ENCODE measurements around the gene IL3.

The IL3 gene

DNA sequence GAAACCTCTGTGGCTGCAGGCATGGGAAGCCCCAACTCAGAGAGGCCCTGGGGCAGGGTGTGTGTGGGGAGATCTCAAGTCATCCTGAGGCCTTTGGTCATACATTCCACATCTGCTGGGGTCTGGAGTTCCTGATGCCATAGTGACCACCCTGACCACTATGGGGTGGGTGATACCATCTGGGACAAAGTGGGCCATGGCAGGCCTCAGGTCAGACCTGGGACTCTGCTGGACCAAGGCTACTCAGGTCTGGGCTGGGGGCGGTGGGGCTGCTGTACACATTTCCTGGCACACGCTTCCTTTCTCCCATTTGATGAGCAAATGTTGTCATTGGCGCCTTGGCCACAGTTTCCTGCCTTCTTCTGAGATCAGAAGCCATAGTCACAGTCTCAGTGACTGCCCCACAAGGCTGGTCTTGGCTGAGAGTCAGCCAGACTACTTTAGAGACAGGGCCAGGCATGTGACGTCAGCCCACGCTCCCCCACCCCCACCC lies 33.9 kb upstream of the IL3 start:
- DNase-seq = no peak

DNA sequence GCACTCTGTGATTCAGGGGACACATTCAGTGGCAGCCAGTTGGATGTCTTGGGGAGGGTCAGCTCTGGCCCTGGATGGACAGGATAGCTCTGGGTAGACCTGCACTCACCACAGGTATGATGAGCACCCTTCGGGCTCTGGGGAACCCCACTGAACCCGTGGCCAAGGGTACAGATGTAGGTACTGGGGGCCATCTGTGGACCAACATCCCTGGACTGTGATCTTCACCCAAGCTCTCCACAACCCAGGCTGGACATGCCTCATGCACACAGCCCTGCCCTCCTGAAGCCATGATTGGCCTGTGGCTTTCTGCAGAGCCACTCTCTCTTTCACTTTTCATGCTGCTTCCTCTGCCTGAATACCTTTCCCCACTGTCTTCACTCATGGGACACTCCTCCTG lies 33.4 kb upstream of the IL3 start:
- no peak for DNase-seq

DNA sequence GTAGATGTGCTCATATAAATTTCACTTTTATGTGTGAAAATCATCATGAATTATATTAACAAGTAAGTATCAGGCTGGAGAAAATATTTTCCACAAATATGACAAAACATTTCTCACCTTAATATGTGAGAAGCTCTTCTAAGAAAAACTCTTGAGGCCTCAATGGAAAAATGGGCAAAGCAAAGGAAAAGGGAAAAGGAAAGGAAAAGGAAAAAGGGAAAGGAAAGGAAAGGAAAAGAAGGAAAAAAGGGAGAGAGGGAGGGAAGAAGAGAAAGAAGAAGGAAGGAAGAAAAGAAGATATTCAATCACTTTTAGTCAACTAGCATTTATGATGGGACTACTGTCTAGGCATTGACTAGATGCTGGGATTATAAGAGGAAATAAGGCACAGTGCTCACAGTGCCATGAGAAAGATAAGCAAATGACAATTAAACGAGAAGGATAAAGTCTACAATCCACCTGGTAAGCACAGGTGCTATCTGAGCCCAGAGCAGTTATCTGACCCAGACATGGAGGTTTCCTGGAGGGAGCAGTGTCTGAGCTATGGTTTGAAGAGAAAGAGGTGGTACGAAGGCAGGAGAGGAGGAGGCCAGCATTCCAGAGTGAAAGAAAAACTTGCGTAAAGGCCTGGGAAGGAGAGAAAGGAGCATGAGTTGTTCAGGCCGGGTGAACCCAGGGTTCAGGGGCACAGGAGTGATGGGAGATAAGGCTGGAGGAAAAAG lies 30.7 kb upstream of the IL3 start:
- no peak for DNase-seq

DNA sequence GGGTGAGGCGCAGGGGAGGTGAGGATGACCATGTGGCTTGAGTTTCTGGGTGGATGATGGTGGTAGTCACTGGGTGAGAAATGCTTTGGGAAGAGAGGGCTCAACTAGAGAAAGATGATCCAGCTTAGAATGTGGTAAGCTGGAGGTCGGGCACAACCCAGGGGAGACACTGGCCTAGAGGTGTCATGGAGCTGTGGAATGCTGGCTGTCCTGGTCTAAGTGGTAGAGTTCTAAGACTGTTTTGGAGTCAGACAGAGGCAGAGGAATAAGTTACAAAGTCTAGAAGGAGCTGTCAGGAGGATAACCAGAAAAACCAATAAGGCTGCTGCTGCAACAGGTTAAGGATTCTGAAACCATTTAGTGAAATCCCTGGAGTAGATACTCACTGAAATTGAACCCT lies 29.8 kb upstream of the IL3 start:
- DNase-seq = no peak

DNA sequence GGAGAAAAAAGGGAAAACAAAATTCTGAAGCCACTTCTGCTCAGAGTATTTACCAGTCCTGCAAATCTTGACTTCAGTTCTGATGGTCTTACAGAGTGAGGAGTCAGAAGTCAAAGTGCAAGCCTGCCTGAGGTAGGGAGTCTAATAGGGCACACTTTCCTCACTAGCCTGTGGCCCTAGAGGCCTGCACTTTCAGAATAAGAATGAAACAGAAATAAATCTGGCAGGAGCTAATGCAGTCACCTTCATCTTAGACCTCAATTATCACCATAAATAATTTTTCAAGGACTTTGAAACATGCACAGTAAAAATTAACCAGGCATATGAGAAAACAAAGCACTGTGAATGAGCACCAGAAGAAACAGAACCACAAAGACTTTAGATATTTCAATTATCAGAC lies 28.3 kb upstream of the IL3 start:
- no peak for DNase-seq

DNA sequence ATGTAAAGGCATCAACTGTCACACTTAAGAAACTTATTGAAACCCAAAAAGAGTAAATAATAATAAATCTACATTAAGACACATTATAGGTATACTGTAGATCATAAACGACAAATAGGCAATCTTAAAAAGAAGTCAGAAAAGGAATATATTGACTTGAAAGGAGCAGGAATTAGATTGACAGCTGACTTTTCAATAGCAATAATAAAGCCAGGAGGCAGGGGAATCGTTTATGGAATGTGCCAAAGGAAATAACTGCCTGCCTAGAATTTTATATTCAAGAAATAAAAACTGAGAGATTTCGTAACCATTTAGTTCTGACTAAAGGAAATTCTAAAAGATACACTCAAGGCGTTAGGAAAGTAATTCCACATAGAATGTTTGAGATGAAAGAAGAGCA lies 27.3 kb upstream of the IL3 start:
- no peak for DNase-seq

DNA sequence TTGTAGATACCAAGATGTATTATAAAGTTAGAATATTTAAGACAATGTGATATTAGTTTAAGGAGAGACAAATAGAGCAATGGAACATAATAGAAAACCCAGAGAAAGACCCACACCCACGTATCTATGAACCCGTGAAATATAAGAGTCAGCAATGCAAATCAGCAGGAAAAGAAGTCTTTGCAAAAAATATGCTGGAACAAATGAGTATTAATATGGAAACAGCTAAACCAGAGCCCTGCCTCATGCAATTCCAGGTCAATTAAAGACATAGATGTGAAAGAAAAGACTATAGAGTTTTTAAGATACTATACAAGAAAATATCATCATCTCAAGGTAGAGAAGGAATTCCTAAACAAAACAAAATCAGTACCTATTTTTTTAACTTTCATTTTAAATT lies 23.1 kb upstream of the IL3 start:
- DNase-seq = no peak

DNA sequence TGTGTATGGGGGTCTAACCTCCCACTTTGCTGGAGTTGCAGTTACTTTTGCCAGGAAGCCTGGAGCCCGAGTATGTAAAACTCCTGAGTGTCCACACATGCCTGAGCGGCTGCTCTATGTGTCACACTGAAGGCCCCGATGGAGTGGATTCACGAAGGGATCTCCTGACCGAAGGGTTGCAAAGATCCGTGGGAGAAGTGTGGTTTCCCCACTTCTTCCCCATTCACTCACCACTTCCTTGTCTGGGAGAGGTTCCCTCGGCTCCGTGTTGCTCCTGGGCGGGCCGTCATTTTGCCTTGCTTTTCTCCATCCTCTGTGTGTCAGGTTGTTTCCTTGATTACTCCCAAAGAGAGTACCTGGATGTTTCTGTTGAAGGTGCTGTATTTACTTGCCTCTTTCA lies 16.2 kb upstream of the IL3 start:
- no peak for DNase-seq

DNA sequence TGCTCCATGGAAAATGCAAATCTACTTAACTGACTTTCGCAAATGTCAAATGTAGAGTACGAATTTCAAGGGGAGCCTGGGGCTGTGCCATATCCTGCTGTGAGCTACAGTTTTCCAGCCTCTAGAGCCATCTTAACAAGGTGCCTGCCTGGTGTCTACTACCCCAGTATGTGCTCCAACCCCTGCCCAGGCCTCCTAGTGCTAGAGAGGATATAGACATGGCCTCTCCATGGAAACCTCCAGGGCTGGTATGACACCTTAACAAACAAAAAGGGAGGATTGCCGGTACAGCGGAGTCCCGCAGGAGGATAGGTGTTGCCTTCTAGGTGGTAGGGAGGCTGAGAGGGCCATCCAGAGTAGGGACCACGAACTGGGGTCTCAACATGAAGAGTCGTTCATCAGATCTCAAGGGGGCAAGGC lies 13.6 kb upstream of the IL3 start:
- no peak for DNase-seq

DNA sequence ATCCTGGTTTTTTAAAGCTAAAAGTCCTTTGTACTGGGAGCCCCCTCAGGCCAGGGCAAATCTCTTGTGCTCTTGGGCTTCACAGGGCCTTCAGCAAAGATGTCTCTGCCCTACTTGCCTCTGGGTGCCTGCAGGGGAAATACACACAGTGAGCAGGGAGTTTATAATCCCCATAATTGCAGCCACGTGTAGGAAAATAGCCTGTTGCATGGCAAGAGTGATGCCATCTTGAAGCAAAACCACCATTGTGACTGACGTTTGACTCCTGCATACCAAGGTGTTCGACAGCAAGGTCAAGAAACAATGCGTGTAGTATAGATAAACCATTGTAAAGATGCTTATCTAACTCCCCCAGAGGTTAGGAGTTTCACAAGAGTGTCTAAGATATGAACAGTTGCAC lies 11.4 kb upstream of the IL3 start:
- DNase-seq = no peak

DNA sequence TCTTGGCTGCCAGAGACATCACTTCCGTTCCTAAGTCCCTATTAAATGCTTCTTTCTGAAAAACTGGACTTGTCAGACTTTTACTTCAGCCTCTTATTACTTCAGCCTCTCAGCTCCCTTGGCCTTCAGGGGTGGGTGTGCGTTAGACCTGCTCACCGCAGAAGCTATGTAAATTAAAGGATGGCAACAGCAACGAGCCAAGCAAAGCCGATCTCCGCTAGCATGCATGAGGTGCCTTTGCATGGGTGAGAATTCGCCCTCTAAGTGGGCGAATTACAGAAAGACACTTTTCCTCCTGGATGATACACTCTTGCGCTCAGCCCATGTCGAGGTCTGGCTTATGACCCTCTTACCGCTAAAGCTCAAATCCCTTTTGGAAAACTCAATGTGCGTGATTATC lies 10.9 kb upstream of the IL3 start:
- DNase-seq = no peak

DNA sequence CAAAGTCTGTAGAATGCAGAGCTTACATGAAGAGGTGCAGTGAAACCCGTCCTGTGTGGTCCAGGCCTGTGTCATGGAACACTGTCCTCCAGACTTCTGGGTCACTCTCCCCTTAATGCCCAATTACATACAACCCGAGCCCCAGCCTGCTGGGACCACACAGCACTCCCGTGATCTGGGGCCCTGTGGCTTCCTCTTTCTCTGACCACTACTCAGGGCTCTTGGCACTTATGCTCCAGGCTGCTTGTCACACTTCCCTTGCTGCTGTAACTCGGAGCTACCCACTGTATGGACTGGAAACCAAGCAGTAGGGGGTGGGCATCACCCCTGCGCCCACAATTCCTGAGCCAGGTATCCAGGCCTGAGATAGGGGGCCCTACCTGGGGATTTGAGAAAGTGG lies 10.3 kb upstream of the IL3 start:
- DNase-seq = no peak

DNA sequence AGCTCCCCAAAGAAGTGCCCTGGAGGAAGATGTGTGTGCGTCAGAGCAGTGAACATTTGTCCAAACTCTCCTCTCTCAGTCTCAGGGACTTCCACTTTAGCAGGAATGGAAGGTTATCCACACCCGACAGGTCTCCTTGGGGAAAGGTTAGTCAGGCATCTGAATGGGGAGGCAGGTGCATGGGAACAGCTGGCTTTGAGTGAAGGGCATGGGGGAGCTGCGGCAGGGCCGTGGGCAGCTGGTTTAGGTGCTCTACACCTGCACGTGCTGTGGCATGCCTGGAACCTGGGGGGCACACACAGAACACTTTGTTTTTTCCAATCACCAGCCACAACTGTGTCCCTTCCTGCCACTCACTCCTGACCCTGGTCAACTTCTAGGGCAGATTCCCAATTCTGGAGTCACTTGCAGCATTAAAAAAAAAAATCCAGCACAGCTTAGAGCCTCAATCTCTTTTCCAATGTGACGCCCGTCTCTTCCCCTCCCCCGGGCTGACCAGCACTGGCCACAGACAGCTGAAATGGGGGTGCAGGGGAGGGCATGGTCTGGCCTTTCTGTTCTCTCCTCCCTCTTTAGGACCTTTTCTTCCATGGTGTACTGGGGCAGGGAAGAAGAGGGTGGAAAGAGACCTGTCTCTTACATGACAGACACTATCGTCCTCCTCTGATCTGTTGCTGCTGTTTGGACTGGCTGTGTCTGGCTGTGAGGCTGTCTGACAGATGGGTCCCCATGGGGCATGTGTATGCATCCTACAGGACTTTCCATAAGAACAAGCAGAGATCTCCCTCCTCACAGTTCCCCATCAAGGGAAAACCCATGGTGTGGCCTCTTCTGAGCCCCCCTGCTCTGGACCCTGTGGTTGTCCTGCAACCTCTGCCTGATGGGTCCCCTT lies 9.5 kb upstream of the IL3 start:
- no peak for DNase-seq

DNA sequence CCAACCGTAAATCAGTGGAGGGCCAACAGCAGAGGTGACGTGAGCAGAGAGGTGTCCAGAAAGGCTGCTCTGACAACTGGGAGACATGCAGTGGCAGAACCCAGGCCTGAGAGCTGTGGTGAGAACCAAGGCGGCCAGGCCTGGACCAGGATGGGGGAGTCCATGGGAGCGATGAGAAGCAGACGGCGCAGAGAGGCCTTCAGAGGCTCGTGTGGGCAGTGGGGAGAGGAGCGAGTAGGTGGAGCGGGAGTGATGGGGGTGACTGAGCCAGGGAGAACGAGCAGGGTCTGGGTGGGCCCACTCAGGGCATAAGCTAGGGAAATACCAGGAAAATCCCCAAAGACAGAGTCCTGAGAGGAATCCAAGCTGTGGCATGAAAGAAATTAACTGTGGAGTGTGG lies 7.9 kb upstream of the IL3 start:
- no peak for DNase-seq

DNA sequence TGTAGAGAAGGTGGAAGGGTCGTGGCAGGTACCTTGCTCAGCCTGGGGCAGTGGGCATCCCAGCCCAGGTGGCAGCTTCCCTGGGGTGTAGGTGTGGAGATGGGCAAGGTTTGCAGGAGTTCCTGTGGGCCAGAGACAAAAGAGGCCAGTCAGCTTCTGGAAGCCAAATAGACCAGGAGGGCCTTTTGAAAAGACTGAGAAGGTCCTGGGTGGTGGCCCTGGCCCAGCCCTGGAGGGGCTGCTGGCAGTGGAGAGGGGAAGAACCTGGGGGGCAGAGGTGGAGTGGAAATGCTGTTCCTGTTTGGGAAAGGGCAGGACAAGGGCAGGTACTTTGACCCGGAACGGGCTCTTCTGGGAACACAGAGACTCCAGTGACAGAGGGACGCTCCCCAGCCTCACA lies 7.0 kb upstream of the IL3 start:
- no peak for DNase-seq

DNA sequence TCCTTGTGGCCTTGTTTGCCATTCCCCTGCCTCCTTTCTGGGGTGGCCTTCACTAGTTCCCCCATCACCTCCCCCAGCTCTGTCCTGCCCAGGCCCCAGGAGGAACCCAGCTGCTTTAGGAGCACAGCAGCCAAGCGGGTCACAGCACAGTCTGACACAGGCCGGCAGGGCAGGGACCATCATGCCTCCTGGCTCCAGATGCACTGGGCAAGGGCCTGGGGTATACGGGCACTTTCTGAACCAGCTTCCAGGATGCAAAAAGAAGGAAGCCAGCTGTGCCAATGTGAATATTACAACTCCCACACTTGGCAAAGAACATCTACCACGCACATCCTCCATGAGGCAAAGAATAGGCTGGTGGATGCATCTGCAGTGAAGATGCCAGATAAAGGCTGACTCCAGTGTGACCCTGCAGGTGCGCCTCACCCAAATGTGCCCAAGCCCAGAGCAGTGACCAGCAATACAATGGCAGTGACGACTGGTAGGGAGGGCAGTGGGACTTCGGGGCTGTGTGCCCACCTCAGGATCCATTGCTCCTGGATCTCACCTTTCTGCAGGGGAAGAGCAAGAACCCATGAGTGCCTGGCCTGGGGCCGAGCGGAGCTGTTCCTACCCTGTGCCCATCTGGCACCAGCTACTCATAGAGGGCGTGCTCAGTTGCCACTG lies 6.3 kb upstream of the IL3 start:
- DNase-seq = no peak

DNA sequence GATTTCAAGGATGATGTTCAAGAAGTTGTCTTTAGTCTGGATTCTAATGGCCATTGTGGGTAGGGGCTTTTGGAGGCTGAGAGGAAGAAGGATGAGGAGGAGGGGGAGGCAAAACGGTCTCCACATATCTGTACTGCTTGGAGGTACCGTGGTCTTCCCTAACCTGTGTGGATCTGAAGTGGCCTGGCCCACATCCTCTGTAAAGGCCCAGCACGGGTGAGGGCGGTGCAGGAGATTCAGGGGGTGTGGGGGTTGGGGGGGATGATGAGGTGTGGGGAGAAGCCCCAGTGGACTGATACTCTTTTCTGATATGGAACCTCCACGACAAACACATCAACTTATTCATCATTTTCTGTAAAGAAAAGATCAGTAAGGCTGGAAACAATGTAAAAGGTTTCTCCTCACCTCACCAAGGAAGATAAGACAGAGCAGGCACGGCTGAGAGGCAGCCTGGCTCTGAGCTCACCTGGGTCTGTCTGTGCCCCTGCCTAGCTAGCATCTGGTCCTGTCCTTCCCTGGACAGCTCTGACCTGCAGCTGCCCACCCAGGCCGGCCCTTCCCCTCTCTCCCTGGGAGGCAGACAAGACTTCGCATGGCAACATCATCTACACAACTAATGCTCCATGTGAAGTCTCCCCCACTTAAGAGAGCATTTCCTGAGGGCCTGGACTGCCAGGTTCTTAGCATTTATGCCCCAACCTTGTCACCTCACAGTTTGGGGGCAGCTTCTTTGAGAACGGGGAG lies 5.6 kb upstream of the IL3 start:
- DNase-seq = no peak

DNA sequence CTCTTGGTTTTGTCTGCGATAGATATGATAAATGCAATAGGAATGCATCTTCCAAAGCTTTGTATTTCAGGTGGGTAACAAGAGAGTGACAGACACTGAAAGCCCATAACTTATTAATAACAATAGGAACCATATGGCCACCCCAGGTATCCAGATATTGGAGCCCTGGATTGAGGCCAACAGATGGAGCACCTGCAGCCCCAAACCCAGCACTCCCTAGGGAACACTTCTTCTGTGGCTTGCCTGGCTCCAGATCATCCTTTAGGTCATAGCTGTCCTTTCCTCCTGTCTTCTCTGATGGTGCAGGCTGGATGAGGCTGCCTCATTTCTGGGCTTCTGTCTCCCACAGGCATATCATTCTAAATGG lies 5.0 kb upstream of the IL3 start:
- peak; percentile 11 for DNase-seq

DNA sequence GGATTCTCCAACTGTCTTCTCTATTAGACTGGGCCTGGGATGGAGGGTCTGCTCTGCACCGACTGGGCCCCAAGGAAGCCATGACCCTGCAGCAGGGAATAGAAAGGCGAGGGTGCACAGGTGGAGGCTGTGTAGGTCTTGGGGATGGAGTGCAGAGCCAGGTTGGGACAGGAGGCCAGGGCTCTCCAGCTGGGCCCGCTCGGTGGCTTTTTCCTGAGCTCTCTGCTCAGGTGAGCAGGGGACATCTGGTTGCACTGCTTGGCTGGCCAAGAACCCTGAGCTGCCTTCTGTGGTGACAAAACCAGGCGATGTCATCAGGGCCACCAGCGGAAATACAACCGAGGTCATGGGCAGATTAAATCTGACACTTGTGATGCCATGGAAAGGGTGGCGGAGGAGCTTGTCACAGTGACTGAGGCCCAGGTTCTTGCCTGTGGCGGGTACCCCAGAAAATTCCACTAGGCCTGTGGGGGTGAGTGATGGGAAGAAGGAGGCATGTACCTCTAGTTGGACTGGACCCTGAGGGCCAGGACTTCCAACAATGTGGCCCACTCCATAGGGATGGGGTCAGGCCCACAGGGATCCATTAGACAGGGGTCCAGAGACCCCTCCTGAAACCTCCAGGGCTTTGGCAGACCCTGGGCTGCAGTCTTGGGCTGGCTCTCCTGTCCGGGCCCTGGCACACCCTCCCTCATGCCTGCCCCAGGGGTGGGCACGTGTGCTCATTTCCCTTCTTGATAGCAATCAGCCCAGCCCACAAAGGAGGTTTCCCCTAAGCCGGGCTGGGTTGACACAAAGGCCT lies 4.4 kb upstream of the IL3 start:
- no peak for DNase-seq

DNA sequence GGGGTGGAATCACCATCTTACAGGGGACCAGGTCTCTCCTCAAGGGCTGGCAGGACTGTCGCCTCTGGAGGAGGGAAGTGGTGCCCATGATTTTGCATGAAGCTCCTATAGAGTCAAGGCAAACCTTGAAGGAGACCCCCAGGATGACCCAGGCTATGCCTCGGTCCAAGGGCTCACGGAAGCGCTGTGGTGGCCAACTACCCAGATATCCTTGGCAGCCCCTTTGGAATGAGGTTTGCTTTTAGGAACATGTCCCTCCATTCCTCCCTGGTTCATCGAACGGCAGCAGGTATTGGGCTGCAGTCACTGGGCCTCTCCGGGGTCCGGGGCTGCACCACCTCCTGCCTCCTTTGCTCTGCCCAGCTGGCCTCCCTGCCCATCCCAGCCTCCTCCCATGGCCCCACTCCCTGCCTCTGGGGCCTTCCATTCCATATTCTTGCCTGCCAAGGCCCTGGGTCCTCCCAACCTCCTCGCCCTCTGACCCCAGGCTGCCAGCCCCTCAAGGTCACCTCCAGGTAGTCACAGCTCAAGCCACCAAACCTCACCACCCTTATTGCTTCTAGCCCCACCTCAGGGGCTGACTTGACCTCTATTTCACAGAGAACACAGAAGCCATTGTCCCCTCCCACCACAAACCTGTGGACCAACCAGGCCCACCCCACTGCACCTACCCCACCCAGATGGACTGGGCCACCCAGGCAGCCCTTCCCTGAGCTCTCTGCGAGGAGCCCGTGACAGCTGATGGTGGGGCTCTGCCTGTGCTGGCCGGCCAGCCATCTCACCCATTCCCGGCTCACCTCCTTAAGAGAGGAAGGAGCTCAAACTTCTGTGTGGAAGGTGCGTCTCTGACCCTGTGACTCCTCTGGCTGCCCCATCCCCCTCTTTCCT lies 3.6 kb upstream of the IL3 start:
- no peak for DNase-seq

All from NCI-H2107 (cell line).